IMR-90 (cell line): ENCODE measurements around the gene PRDM5. TPM values are rescaled to one million over a fixed set of nuclear protein-coding genes. Genes with fewer than 3 reads are reported as not detected.

Experiments
- ATAC-seq: fragments of 200-7000 bp; cut with Tn5 transposase; 2 replicates; pipeline ENCODE4 v1.9.1; 2020; ENCODE audit warnings: low read depth, mild to moderate bottlenecking, moderate library complexity
- BruUV-seq: library from RNA; stranded (reverse); fragments of 400-500 nt; replicated peaks from 2 replicates; lab custom pipeline; 2021; lab: Mats Ljungman, UMichigan
- CTCF ChIA-PET: fragments of 300-600 bp; formaldehyde crosslinking; extraction: SDS; loops from one replicate; lab custom pipeline; 2021; ENCODE audit warnings: antibody characterized with exemption; lab: Yijun Ruan, JAX
- POLR2A ChIA-PET: fragments of 300-600 bp; sonication (Branson Sonifier 250); formaldehyde crosslinking; loops from one replicate; lab custom pipeline; 2022; ENCODE audit warnings: antibody characterized with exemption; ENCODE audit not compliant: unreplicated experiment; lab: Charles Lee
- DNase-seq: peaks from one replicate; pipeline ENCODE4 v3.0.0; 2013
- H2AFZ ChIP-seq: replicated peaks from 2 replicates; pipeline ENCODE3; 2013; ENCODE audit warnings: low read length, mild to moderate bottlenecking; ENCODE audit not compliant: poor library complexity
- H2AK5ac ChIP-seq: 2 replicates; pipeline ENCODE4 v1.6.1; 2013; ENCODE audit warnings: low read depth, low read length, inconsistent platforms
- H2AK9ac ChIP-seq: replicated peaks from 2 replicates; pipeline ENCODE3; 2013; ENCODE audit warnings: mild to moderate bottlenecking, low read depth, low read length, moderate library complexity; ENCODE audit not compliant: poor library complexity
- H2BK120ac ChIP-seq: 2 replicates; pipeline ENCODE4 v1.6.1; 2013; ENCODE audit warnings: low read depth, low read length, inconsistent platforms
- H2BK15ac ChIP-seq: 3 replicates; pipeline ENCODE4 v1.6.1; 2013; ENCODE audit warnings: low read depth, low read length, inconsistent platforms
- H2BK20ac ChIP-seq: 2 replicates; pipeline ENCODE4 v1.6.1; 2013; ENCODE audit warnings: low read depth, mild to moderate bottlenecking, inconsistent platforms, low read length, moderate library complexity
- H2BK5ac ChIP-seq: 2 replicates; pipeline ENCODE4 v1.6.1; 2013; ENCODE audit warnings: mild to moderate bottlenecking, low read depth, low read length, inconsistent platforms; ENCODE audit not compliant: poor library complexity, severe bottlenecking
- H3K14ac ChIP-seq: replicated peaks from 2 replicates; pipeline ENCODE4 v1.6.1; 2013; ENCODE audit warnings: low read depth, low read length, inconsistent platforms
- H3K18ac ChIP-seq: 2 replicates; pipeline ENCODE4 v1.6.1; 2013; ENCODE audit warnings: low read depth, low read length, control low read depth
- H3K23ac ChIP-seq: 2 replicates; pipeline ENCODE4 v1.6.1; 2013; ENCODE audit warnings: low read depth, low read length, inconsistent platforms
- H3K27ac ChIP-seq: 2 replicates; pipeline ENCODE4 v1.5.1; 2013; ENCODE audit warnings: mild to moderate bottlenecking, control low read depth, low read length; ENCODE audit not compliant: insufficient read depth
- H3K27me3 ChIP-seq: 2 replicates; pipeline ENCODE4 v1.6.1; 2013; ENCODE audit warnings: low read length; ENCODE audit not compliant: control insufficient read depth, insufficient read depth
- H3K36me3 ChIP-seq: 2 replicates; pipeline ENCODE4 v1.6.1; 2013; ENCODE audit warnings: low read length, mixed read lengths; ENCODE audit not compliant: control insufficient read depth, insufficient read depth
- H3K4ac ChIP-seq: 2 replicates; pipeline ENCODE4 v1.6.1; 2013; ENCODE audit warnings: low read depth, low read length, inconsistent platforms
- H3K4me1 ChIP-seq: 2 replicates; pipeline ENCODE4 v1.6.1; 2013; ENCODE audit warnings: low read length, mixed read lengths; ENCODE audit not compliant: control insufficient read depth, insufficient read depth
- H3K4me2 ChIP-seq: 2 replicates; pipeline ENCODE4 v1.6.1; 2013; ENCODE audit warnings: low read depth, mild to moderate bottlenecking, control low read depth, low read length, moderate library complexity
- H3K4me3 ChIP-seq: 2 replicates; pipeline ENCODE4 v1.5.1; 2013; ENCODE audit warnings: low read depth, mild to moderate bottlenecking, control low read depth, low read length, moderate library complexity; ENCODE audit not compliant: insufficient read depth
- H3K56ac ChIP-seq: 2 replicates; pipeline ENCODE4 v1.6.1; 2013; ENCODE audit warnings: low read length, inconsistent platforms; ENCODE audit not compliant: insufficient read depth; ENCODE audit errors: extremely low read depth
- H3K79me1 ChIP-seq, 2 experiments: 2 replicates each; pipeline ENCODE4 v1.6.1; 2013; ENCODE audit warnings: low read length in 2 of 2, inconsistent platforms in 1 of 2, low read depth in 1 of 2
- H3K9ac ChIP-seq: 2 replicates; pipeline ENCODE4 v1.6.1; 2013; ENCODE audit warnings: low read depth, low read length, control low read depth
- H3K9me1 ChIP-seq: 2 replicates; pipeline ENCODE4 v1.6.1; 2013; ENCODE audit warnings: low read length, inconsistent platforms; ENCODE audit not compliant: insufficient read depth
- H3K9me3 ChIP-seq: 2 replicates; pipeline ENCODE4 v1.6.1; 2013; ENCODE audit warnings: low read length; ENCODE audit not compliant: control insufficient read depth, insufficient read depth
- H4K20me1 ChIP-seq: 2 replicates; pipeline ENCODE4 v1.6.1; 2013; ENCODE audit warnings: low read length, inconsistent platforms; ENCODE audit not compliant: insufficient read depth
- H4K5ac ChIP-seq: 2 replicates; pipeline ENCODE4 v1.6.1; 2013; ENCODE audit warnings: mild to moderate bottlenecking, low read depth, low read length, control low read depth
- H4K8ac ChIP-seq, 2 experiments: 2 replicates each; pipeline ENCODE4 v1.6.1; 2013; ENCODE audit warnings: low read depth in 2 of 2, low read length in 2 of 2, control low read depth in 1 of 2, inconsistent platforms in 1 of 2
- H4K91ac ChIP-seq: 2 replicates; pipeline ENCODE4 v1.6.1; 2013; ENCODE audit warnings: low read depth, low read length, inconsistent platforms; ENCODE audit not compliant: insufficient read depth
- BHLHE40 ChIP-seq: fragments of 150-350 bp; IDR thresholded peaks from 2 replicates; pipeline ENCODE4 v1.6.1; 2016; ENCODE audit warnings: mild to moderate bottlenecking, low read depth, low read length
- CEBPB ChIP-seq: IDR thresholded peaks from 2 replicates; pipeline ENCODE4 v1.6.1; 2012; ENCODE audit warnings: low read depth, low read length, improper control_type of control experiment
- CHD1 ChIP-seq: IDR thresholded peaks from 2 replicates; pipeline ENCODE4 v1.6.1; 2012; ENCODE audit warnings: low read depth, low read length, improper control_type of control experiment
- FOS ChIP-seq: fragments of 150-350 bp; IDR thresholded peaks from 2 replicates; pipeline ENCODE4 v1.6.1; 2016; ENCODE audit warnings: low read depth, low read length
- MAFK ChIP-seq: IDR thresholded peaks from 2 replicates; pipeline ENCODE4 v1.6.1; 2012; ENCODE audit warnings: low read depth, low read length, improper control_type of control experiment
- MAZ ChIP-seq: IDR thresholded peaks from 2 replicates; pipeline ENCODE4 v1.6.1; 2012; ENCODE audit warnings: low read depth, mild to moderate bottlenecking, low read length, improper control_type of control experiment, moderate library complexity, borderline replicate concordance
- MXI1 ChIP-seq: IDR thresholded peaks from 2 replicates; pipeline ENCODE4 v1.6.1; 2012; ENCODE audit warnings: low read depth, mild to moderate bottlenecking, low read length, moderate library complexity, borderline replicate concordance
- NFE2L2 ChIP-seq: fragments of 150-350 bp; IDR thresholded peaks from 2 replicates; pipeline ENCODE4 v1.6.1; 2016; ENCODE audit warnings: low read depth, mild to moderate bottlenecking, low read length
- POLR2A ChIP-seq: IDR thresholded peaks from 2 replicates; pipeline ENCODE4 v1.6.1; 2012; ENCODE audit warnings: mild to moderate bottlenecking, low read depth, low read length
- RAD21 ChIP-seq: IDR thresholded peaks from 2 replicates; pipeline ENCODE4 v1.6.1; 2012; ENCODE audit warnings: low read length, improper control_type of control experiment
- RCOR1 ChIP-seq: IDR thresholded peaks from 2 replicates; pipeline ENCODE4 v1.6.1; 2012; ENCODE audit warnings: mild to moderate bottlenecking, low read length, improper control_type of control experiment; ENCODE audit not compliant: insufficient replicate concordance
- RFX5 ChIP-seq: IDR thresholded peaks from 2 replicates; pipeline ENCODE4 v1.8.0; 2012; ENCODE audit warnings: low read depth, mild to moderate bottlenecking, low read length, moderate library complexity
- SMC3 ChIP-seq: fragments of 150-350 bp; IDR thresholded peaks from 2 replicates; pipeline ENCODE4 v1.6.1; 2016; ENCODE audit warnings: low read depth, mild to moderate bottlenecking, antibody characterized with exemption, low read length, moderate library complexity
- WGBS, 2 experiments: methylation state at CpG; one replicate each; pipeline versions ENCODE4 v1.1.5 to v1.1.7; 2013; ENCODE audit warnings: missing lambda C conversion rate in 2 of 2; ENCODE audit not compliant: insufficient read length in 1 of 2; ENCODE audit errors: extremely low coverage in 2 of 2; 5-methylcytosine and 5-hydroxymethylcytosine counted together
- dilution Hi-C: fragments of 300-500 bp; cut with HindIII; formaldehyde crosslinking; loops from one replicate; pipeline ENCODE4 v1.14.3; 2018; ENCODE audit warnings: low sequenced_read_pairs; ENCODE audit not compliant: unreplicated experiment
- in situ Hi-C: fragments of 300-500 bp; cut with MboI; formaldehyde crosslinking; loops from 3 replicates; pipeline ENCODE4 v1.14.3; 2019; ENCODE audit warnings: low sequenced_read_pairs, inconsistent platforms, mixed read lengths
- intact Hi-C: fragments of 100-400 bp; cut with micrococcal nuclease; formaldehyde crosslinking; loops from 2 replicates; pipeline ENCODE4 v1.10.0; 2022
- polyA plus RNA-seq, 3 experiments: library from polyadenylated mRNA; depleted of rRNA; stranded (reverse); fragments of >200 nt; gene quantifications; 2 replicates each; pipeline ENCODE4 v1.2.3, GENCODE V29; 2012; ENCODE audit warnings: low replicate concordance in 1 of 3
- total RNA-seq: library from RNA; depleted of rRNA; stranded (reverse); fragments of >200 nt; gene quantifications from 2 replicates; pipeline ENCODE4 v1.2.3, GENCODE V29; 2012
- TF ChIP-seq, protein P1 (sequence below): fragments of 150-350 bp; IDR thresholded peaks from 2 replicates; pipeline ENCODE4 v1.6.1; 2017; ENCODE audit warnings: mild to moderate bottlenecking, antibody characterized with exemption, low read length, low read depth
- TF ChIP-seq, protein P2 (sequence below): conservative IDR thresholded peaks from 2 replicates; pipeline ENCODE4 v1.5.1; 2012; ENCODE audit warnings: mild to moderate bottlenecking, low read depth, low read length, improper control_type of control experiment
- TF ChIP-seq, protein P3 (sequence below): fragments of 150-350 bp; IDR thresholded peaks from 2 replicates; pipeline ENCODE4 v1.6.1; 2016; ENCODE audit warnings: low read depth, mild to moderate bottlenecking, low read length, moderate library complexity, borderline replicate concordance

Gene PRDM5
- total and polyA plus RNA-seq, 2 of the 4 experiments (the other 2 are of a cell fraction) = 4.1 to 10.8 TPM

DNA sequence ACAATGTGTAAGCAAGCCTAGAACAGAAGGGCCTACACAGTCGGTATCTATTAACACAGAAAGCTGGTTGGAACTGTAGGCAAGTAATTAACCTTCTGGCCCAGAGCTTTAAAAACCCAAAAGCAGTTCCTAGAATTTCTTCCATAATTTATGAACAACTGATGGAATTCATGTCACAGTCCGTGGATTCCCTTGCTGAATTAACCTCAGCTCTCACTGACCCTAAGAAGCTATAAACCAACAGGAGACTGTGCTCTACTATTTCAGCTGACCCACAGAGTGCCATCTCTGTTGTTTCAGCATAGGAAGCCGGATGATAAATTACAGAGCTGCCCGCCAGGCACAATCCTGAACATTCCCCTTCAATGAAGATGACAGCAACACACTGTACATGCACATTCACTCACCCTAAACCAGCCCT is 157.3 kb downstream of the PRDM5 start:
- no peak overlapping the region for H2BK15ac ChIP-seq
- peaks cover 4% of the 10 kb centered on the region for H3K4me1 ChIP-seq
- H3K27ac ChIP-seq = no peak overlapping the region
- no peak overlapping the region for H2BK20ac ChIP-seq
- in situ Hi-C loops = no loop called here
- DNase-seq (no peak), ATAC-seq (no peak)
- dilution Hi-C loops = no loop called here
- no peak overlapping the region for H2BK5ac ChIP-seq
- no peaks in the 10 kb centered on the region for H4K20me1 ChIP-seq
- no TSS peak for BruUV-seq
- no peak overlapping the region for H3K14ac ChIP-seq
- no peak overlapping the region for H3K23ac ChIP-seq
- H3K56ac ChIP-seq = no peak overlapping the region
- no peaks in the 10 kb centered on the region for H3K9me1 ChIP-seq
- intact Hi-C loops = loop anchor here (5.0 kb wide), 1 partner anchor 157 kb away; the partner anchor contains the start of gene PRDM5
- WGBS, 2 experiments = 80% methylated on average over 1 of the region's 4 CpGs; no CpG with 5 or more reads in 1 of the 2 experiments
- no peak overlapping the region for H4K5ac ChIP-seq
- ChIA-PET POLR2A (no interaction called here), CTCF (interaction anchor here (0.9 to 1.4 kb wide), 2 partner anchors 12 to 14 kb away, joined by 3 to 5 read pairs; no protein-coding TSS in a partner anchor)
- no peak overlapping the region for H2AFZ ChIP-seq
- no peak overlapping the region for H2AK9ac ChIP-seq
- no peak overlapping the region for H2AK5ac ChIP-seq
- no peaks in the 10 kb centered on the region for H3K9me3 ChIP-seq
- H3K9ac ChIP-seq = no peak overlapping the region
- no peaks in the 10 kb centered on the region for H3K79me1 ChIP-seq
- H4K91ac ChIP-seq = no peak overlapping the region
- H4K8ac ChIP-seq = 0 out of 4 replicates have a peak overlapping the region, but pooled peaks of 1 of the 2 experiments have one; percentile 1
- H2BK120ac ChIP-seq = no peak overlapping the region
- H3K4me2 ChIP-seq = no peak overlapping the region
- H3K4ac ChIP-seq = no peak overlapping the region
- H3K18ac ChIP-seq = no peak overlapping the region
- H3K36me3 ChIP-seq = no peaks in the 10 kb centered on the region
- TF ChIP-seq RCOR1 (no peak), CEBPB (no peak), MAFK (no peak), BHLHE40 (no peak), POLR2A (no peak), FOS (no peak), CHD1 (no peak), MAZ (no peak), RAD21 (no peak), RFX5 (no peak), SMC3 (no peak), NFE2L2 (no peak), MXI1 (no peak)
- TF ChIP-seq, protein P1, sequence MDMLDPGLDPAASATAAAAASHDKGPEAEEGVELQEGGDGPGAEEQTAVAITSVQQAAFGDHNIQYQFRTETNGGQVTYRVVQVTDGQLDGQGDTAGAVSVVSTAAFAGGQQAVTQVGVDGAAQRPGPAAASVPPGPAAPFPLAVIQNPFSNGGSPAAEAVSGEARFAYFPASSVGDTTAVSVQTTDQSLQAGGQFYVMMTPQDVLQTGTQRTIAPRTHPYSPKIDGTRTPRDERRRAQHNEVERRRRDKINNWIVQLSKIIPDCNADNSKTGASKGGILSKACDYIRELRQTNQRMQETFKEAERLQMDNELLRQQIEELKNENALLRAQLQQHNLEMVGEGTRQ = no peak
- TF ChIP-seq, protein P2, sequence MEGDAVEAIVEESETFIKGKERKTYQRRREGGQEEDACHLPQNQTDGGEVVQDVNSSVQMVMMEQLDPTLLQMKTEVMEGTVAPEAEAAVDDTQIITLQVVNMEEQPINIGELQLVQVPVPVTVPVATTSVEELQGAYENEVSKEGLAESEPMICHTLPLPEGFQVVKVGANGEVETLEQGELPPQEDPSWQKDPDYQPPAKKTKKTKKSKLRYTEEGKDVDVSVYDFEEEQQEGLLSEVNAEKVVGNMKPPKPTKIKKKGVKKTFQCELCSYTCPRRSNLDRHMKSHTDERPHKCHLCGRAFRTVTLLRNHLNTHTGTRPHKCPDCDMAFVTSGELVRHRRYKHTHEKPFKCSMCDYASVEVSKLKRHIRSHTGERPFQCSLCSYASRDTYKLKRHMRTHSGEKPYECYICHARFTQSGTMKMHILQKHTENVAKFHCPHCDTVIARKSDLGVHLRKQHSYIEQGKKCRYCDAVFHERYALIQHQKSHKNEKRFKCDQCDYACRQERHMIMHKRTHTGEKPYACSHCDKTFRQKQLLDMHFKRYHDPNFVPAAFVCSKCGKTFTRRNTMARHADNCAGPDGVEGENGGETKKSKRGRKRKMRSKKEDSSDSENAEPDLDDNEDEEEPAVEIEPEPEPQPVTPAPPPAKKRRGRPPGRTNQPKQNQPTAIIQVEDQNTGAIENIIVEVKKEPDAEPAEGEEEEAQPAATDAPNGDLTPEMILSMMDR = no peak
- TF ChIP-seq, protein P3, sequence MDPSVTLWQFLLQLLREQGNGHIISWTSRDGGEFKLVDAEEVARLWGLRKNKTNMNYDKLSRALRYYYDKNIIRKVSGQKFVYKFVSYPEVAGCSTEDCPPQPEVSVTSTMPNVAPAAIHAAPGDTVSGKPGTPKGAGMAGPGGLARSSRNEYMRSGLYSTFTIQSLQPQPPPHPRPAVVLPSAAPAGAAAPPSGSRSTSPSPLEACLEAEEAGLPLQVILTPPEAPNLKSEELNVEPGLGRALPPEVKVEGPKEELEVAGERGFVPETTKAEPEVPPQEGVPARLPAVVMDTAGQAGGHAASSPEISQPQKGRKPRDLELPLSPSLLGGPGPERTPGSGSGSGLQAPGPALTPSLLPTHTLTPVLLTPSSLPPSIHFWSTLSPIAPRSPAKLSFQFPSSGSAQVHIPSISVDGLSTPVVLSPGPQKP = no peak
- H3K4me3 ChIP-seq = no peak overlapping the region
- H3K27me3 ChIP-seq = no peaks in the 10 kb centered on the region
